Measurements from ENCODE around the gene DVL3.
"Not testable (repeated sequence)": the region's sequence is repeated elsewhere in the genome, so short reads cannot be mapped to it uniquely, and the experiment has no call there.

The DVL3 gene

DNA sequence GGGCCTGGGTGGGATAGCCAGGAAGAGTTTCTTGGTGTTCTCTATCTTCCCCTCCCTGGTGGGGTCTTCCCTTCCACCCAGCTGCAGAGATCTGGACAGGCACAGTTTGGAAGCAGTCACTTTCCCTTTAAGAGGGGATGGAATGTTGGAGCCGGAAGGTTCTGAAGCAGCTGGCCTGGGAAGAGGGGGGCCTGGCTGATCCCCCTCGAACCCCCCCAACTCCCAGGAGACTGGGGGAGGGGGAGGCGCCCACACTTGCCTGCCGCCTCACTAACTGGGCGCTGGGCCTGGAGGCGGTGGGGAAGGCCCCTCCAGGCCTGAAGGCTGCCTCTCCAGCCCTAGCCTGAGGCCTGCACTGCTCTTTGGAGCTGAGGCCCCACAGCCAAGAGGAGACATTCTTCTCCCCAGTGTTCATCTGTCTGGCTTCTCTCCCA is 1.4 kb downstream of the DVL3 start:
- DNase-seq: no peak

DNA sequence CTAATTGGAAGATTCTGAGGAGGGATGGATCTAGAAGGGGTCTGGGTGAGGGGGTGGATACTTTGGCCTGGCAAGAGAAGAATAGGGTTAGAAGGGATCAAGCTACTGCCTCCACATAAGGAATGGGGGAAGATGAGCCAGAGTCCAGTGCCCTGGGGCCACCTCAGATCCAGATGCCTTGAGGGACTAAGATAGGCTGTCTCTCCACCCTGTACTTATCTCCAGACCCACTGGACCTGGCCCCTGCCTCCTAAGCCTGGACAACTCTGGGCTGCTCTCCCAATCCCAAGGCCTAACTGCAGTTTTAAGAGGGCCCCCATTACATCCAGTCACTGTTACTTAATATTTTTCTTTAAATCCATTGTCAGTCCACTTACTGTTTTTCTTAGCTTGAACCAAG is 2.0 kb downstream of the DVL3 start:
- no peak for DNase-seq

DNA sequence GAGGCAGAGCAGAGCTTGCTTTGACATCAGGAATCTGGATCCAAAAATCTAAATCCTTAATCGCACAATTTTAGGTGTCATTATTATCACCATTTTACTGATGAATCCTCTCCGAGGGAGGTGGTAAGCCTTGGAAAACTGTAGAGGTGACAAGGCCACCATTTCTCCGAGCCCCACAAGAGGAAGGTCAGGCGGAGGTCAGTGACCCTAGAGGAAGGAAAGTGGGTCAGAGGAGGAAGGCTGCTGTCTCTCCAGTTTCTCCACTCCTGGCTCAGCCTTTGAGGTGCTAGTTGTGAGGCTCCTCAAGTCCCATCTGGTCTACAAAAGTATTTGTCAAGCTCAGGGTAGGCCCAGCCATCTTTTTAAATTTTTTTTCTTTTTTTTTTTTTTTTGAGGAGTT is 3.2 kb downstream of the DVL3 start:
- DNase-seq: no peak

DNA sequence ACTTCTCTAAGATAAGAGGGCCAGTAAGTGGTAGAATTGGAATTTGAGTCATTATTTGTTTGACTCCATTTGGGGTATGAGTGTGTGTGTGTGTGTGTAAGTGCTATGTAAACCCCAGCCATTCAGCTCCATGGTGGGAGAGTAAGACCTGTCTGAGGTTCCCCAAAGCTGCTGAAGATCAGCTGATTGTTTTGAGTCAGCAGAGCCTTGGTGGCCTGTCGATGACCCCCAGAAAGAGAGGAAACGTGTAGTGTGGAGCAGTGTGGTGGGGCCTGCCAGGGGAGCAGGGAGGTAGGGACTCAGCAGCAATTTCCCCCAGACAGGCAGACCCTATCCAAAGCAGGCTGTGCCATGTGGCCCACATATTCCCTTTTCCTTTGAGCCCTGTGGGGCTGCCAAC is 5.3 kb downstream of the DVL3 start:
- no peak for DNase-seq

DNA sequence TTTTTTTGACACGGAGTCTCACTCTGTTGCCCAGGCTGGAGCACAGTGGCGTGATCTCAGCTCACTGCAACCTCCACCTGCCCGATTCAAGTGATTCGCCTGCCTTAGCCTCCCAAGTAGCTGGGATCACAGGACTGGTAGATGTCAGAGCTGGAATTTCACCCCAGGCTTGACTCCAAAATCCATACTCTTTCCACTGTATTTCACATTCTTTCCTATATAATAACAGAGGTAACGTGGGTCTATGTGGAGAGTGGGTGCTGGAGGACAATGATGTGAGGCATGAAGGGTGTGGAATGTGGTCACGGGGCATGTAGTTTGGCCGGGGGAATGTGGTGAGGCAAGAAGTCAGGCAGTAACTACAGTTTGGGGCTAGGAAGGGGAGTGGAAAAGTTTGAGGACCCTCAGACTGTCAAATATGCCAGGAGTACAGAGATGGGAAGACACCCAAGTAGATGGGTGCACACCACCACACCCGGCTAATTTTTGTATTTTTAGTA is 7.4 kb downstream of the DVL3 start:
- DNase-seq: not testable (repeated sequence)

DNA sequence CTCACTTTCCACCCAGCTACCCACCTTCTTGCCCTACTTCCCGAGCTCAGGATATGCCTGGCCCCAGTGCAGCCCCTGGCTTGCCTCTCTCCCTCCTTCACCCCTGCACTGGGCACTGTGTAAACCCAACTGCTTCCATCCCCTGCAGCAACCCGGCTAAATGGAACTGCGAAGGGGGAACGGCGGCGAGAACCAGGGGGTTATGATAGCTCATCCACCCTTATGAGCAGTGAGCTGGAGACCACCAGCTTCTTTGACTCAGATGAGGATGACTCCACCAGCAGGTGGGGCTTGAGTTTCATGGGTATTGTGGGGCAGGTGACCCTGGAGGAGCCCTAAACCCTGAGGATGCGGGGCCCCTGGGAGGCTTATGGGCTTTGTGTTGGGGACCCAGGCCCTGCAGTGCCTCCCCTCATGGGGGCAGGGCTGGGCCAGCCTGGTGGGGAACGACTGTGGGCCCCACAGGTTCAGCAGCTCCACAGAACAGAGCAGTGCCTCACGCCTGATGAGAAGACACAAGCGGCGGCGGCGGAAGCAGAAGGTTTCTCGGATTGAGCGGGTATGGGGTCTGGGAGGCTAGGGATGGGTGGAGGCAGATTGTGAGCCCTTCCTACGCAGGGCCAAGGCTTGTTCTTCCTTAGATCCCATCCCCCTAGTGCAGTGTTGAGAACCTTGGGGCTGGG is 9.6 kb downstream of the DVL3 start:
- DNase-seq: no peak

DNA sequence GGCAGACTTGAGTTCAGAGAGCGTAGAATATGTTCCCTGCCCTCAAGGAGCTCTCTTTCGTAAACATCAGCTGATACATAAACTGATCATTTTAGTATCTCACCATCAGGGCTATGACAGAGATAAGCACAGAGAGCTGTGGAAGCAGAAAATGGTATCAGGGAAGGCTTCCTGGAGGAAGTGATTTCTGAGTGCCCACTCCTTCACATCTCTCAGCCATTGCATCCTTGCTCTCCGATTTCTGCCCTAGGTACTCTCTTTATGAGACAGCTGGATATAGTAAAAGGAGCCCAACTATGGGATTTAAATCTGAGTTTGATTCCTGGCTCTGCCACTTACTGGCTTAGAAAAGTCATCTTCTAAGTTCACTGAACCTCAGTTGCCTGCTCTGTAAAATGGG is 10.4 kb downstream of the DVL3 start:
- no peak for DNase-seq

DNA sequence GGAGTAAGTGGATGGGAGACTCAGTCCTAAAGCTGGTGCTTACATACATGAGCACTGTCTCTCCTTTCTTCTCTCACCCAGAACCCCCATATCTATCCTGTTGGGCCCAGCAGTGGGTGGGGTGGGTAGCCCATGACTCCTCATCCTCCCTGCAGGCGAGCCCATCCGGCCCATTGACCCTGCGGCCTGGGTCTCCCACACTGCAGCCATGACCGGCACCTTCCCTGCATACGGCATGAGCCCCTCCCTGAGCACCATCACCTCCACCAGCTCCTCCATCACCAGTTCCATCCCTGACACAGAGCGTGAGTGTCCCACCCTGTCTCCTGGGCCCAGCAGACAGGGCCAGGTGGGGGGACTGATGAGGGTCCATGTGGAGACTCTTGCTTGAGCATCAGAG is 11.5 kb downstream of the DVL3 start:
- DNase-seq: no peak

DNA sequence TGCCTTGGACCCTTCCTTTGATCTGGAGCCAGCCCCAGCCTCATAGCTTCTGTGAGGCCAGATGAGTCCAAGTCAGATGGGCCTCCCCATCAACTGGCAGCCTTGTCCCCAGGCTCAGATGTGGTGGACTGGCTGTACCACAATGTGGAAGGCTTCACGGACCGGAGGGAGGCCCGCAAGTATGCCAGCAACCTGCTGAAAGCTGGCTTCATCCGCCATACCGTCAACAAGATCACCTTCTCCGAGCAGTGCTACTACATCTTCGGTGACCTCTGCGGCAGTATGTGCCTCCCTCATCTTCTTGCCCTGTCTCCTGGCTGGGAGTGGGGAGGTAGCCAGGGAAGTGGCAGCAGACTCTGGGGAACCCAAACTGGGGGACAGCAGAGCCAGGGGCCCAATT is 12.6 kb downstream of the DVL3 start:
- no peak for DNase-seq

DNA sequence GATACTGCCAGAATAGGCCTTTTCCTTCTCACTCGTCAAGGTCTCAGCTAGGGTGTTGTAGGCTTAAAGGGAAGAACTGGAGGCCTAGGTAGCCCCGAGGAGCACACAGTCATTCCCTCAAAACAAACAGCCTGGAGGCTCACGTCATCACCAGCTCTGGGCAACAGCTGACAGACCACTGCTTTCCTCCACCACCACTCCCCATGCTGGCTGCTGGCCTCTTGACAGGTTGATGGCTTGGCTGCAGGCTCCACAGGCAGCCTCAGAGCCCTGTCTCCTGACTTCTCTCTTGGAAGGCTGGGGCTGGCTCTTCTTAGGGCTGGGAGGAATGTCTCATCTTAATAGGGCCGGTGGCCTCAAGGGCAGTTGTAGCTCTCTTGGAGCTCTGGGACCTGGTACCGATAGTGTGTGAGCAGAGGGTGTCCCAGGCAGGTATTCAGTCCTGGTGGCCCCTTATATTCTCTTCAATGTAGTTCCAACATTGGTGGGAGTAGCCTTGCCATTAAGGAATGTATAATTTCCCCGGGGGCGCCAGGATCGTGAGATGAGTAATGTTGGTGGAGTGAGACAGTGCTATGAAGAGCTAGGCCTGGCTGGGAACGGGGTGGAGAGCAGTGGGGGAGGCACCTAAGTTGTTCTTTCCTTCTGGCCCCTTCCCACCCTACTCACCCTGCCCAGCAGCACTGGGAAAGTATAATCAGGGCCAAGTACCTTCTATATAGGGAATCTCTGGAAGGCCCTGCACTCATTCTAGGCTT is 13.4 kb downstream of the DVL3 start:
- DNase-seq: no peak

DNA sequence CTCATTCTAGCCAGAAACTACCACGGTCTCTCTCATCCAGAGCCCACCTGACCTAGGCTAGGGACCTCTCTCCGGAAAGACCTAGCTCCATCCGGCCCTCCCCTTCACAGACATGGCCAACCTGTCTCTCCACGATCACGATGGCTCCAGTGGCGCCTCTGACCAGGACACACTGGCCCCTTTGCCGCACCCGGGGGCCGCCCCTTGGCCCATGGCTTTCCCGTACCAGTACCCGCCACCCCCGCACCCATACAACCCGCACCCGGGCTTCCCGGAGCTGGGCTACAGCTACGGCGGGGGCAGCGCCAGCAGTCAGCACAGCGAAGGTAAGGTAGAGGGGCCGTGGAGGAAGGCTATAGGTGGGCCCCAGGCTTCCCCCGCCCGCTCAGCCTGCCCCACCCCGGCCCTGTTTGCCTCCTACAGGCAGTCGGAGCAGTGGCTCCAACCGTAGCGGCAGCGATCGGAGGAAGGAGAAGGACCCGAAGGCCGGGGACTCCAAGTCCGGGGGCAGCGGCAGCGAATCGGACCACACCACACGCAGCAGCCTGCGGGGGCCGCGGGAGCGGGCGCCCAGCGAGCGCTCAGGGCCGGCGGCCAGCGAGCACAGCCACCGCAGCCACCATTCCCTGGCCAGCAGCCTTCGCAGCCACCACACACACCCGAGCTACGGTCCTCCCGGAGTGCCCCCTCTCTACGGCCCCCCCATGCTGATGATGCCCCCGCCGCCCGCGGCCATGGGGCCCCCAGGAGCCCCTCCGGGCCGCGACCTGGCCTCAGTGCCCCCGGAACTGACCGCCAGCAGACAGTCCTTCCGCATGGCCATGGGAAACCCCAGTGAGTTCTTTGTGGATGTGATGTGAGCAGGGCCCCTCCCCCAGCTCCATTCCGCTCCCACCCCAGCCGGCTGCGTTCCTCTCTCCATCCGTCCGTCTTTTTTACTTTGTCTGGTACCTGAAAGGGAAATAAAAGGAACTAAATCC is 15.0 kb downstream of the DVL3 start:
- DNase-seq: no peak

DNA sequence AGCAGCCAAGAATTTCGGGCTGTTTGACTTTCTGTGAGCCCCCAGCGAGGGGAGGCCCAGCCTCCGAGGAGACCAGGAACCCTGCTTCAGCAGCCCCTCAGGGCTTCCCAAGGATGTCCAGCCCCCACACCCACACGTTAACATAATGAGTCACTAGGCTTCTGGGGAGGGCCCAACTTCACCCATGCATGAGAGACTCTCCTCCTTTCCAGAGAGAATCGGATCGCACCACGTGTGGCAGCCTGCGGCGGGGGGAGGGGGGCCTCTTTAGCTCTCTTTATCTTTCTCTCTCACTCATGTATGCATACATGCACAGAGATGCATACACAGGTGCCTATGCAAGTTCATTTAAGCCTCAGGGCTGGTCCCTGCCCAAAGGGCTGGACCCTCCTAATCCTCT is 16.4 kb downstream of the DVL3 start:
- no peak for DNase-seq

DNA sequence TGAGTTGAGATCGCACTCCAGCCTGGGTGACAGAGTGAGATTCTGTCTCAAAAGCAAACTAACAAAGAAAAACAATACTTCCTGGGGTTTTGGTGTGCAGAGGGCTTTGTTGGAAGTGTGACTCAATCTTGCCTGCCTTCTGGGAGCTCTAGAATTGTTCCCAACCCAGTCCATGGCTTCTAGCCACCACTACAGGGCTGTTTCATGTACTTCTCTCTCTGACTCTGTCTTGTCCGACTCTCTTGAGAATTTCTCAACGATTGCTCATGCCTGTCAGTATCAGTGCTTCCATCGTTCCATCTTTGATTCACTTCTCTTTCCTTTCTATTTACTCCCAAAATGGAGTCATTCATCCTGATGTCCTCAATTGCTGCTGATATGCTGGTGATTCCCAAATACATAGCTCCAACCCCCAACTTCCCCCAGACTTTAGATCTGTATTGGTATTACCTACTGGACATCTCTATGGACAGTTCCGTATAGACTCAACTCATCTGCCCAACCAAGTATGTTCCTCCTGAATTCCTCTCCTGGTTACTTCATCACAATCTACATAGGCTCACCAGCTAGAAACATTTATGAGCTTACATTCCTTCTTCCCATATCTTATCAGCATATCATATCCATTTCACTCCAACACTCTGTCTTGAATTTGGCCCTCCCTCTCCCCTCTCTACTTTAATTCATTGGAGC is 17.6 kb downstream of the DVL3 start:
- no peak for DNase-seq

DNA sequence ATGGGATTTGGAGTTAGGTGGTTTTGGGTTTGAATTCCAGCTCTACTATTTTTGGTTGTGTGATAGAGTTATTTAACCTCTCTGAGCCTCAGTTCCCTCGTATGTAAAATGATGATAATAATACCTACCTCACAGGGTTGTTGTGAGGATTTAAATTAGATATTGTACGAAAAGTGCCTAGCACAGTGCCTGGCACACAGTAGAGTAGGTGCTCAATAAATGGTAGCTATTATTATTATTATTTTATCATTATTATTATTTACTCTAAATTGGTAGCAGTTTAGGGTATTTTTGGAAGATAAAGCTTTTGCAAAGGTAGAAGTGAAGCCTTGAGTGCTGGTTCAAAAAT is 18.2 kb downstream of the DVL3 start:
- no peak for DNase-seq

DNA sequence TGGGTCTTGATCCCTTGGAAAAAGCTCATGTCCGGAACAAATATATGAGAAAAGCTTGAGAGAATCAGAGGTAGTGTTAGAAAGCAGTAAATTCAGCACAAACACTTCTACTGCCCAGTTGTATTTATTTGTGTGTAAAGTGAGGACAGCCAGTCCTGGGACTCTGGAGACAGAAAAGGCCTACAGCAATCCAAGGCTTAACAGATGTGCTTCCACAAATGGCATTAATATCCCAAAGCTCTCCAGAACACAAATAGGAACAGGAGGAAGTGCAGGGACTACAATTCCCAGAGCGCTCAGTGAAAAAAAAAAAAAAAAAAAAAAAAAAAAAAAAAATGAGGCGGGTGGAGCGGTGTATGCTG is 19.1 kb downstream of the DVL3 start:
- DNase-seq: no peak

DNA sequence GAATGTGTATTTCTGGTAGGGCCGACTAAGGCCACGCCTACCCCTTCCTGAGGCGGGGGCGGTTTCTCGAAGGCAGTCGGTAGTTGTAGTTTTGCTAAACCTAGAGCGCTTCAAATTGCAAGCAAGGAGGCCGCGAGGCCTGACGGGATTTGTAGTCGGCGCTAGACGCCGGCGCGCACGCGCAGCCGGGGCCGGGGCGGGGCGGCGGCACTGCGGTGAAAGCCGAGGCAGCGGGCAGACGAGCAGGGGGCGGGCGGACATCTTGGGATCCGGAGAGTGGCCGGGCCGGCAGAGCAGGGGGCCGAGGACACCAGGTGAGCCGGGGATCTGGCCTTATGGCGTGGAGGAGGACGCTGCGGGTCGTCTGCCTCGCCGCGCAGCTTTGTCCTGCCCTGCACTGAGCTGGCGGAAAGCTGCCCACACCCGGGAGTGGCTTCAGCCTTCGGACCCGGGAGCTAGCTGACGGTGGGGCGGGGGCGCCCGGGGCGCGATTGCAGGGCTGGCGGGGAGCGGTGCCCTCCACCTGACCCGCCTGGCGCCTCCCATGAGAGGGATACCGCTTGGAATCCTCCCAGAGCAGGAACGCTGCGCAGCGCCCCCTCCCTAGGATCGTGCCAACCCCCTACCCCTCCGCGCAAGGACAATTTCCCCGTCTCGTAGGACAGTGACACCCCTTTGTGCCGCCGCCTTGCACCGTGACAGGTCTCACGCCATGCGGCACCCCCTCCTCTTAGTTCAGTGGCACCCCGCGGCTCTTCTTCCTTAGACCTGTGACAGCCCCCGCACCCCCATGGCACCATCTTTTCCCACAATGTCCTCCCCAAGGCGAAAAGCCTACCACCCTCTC is 19.7 kb downstream of the DVL3 start, which contains the start of gene AP2M1:
AP2M1 (plus strand) TSS at position 210 of the 847 bp plus-strand sequence. CDS start 2,139 bp downstream, outside the sequence.
- DNase-seq: peak; percentile 96

DNA sequence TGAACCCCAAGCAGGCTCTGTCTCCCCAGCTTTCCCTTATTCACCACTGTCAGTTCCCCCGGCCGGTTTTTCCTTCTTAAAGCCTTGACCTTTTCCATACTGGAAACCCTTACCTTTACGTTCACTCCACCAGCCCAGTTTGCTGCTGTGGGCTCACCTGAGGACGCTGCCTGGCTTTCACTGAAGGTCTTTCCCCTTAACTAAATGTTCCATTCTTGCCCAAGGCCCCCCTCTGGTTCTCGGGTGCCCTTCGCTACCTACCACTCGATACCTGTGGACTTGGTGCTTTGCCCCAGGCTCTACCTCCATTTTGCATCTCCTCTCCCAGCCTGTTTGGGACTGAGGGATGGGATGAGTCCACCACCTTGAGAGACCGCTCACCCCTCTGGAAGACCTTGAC is 20.3 kb downstream of the DVL3 start:
- DNase-seq: no peak

DNA sequence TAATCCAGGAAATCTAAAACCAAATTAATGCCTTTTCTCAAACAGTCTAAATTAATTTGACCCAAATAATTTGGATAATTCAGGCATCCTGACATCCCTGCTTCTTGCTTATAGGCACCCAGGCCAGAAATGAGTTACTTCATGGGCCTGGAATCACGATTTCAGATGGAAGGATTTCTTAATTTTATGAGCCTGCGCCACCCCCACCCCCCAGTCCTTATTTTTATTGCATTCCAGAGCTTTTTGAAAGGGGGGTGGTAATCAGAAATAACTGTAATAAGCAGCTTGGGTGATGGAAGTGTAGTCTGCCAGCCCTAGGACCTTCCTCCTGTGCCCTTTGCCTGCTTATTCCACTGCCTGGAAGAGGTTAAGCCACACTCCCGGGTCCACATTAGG is 20.8 kb downstream of the DVL3 start:
- DNase-seq: no peak

DNA sequence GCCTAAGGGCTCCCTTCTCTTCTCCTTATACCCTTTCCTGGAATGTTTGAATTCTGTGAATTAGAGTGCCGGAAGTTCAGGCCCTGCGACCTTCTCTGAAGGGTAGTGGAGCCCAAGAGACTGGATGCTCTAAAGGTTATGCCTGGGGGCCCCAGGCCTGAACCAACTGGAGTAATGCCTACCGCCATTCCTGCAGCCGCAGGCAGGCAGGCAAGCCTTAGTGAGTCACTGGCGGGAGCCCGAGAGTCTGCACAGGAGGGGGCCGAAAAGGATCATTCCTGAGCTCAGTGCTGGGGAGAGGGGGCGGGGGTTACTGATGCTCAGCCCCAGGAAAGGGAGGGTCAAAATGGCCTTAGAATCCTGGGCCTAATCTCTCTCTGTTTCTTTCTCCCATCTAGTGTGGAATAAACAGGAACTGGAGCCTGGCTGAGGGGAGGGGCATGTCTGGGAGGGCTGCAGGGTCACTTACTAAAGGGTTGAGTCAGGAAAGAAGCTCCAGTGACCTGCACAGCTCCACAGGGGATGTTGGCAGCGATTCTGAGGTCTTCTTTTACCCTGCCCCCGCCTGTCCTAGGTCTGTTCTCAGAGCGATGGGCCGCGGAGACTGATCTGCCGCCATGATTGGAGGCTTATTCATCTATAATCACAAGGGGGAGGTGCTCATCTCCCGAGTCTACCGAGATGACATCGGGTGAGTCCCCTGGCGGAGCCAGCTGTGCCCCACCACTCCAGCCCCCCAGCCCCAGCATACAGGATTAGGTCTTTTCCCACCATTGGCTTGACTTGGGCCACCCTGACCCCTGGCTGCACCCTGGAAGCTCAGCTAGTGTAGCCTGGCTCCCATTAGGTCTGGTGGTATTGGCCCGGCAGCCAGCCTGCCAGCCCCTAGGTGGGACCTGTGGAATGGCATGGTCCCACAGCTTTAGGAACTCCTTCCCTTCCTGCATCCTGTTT is 21.5 kb downstream of the DVL3 start:
- no peak for DNase-seq

DNA sequence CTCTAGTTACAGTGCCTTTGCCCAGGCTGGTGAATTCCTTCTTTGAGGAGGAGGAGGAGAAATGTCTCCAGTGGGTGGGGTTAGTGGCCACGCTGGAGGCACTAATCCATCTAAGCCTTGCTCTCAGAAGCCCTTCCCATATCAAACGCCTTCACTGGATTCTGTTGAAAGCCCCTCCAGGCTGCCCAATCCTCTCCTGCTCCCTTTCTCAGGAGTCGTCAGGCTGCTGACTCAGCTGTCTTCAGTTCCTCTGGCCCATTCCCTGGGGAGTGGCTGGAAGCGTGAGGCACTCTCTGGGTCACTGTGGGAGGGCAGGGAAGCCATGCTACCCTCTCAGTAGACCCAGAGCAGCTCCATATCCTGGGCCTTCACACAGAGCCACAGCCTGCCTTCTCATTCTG is 22.2 kb downstream of the DVL3 start:
- DNase-seq: no peak

Data from activated CD4-positive, alpha-beta T cell treated with anti-CD3 and anti-CD28 coated beads, Interleukin-2, amount 50 U/mL, for 1 hour (primary cell).